ENCODE measurements around the gene PTBP2. TPM values are rescaled to one million over a fixed set of nuclear protein-coding genes. Genes with fewer than 3 reads are reported as not detected.

PTBP2 gene
- total and polyA plus RNA-seq, 2 experiments from 2014 or later, result 6.7 to 60.7 TPM

DNA sequence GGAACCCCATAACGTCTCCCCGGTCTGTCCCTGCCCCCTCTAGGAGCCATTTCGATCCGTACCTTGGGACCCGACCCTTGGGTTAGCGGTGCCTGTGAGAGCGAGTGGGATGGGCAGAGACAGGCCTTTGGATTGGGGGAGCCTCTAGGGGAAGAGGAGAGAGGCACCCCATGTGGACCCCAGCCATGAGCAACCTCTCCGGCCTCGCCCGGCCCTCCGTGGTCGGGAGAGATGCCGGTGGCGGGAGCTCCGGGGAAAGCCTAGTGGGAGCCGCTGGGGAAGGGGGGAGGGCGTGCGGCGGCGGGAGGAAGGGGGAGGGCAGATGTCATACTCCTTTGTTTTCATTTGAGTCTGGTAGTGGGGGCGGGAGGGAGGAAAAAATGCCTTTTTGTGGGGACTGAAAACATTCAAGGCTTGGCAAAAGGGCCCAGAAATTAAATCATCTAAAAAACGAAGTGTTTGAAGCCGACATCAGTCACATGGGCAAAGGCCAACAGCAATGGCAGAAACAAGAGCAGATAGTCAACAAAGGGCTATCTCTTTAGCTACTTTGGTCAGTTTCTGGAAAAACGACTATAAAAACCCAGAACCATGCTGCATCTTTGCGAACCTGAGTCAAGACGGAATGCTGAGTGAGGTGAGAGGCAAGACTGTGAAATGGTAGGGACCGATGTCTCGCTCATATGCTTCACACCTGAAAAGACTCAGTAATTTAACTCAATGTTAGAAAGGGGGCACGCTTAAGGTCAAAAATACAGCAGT is 758 bp downstream of the PTBP2 start:
- H3K36me3 ChIP-seq (replicated peaks; ENCODE audit: insufficient read depth, low read depth), result no peaks in the 10 kb centered on the region
- no peaks in the 10 kb centered on the region for H3K9me2 ChIP-seq (replicated peaks; ENCODE audit: insufficient read depth)
- H3K79me2 ChIP-seq, result peaks cover 56% of the 10 kb centered on the region
- peaks cover 14% of the 10 kb centered on the region for H3K4me1 ChIP-seq (ENCODE audit: insufficient read depth)
- H4K20me1 ChIP-seq (ENCODE audit: insufficient read depth, poor library complexity, severe bottlenecking), result peaks cover 1% of the 10 kb centered on the region
- peak overlapping the region; percentile 97 for H3K27ac ChIP-seq
- DNase-seq (ENCODE audit: low spot score), result peak; percentile 68
- TF ChIP-seq EZH2 (IDR thresholded peaks at IDR 0.05; ENCODE audit: borderline replicate concordance) (no peak), EZH2phosphoT487 (IDR thresholded peaks at IDR 0.05; ENCODE audit: low read depth, severe bottlenecking, unreplicated experiment) (no peak), CTCF (IDR thresholded peaks at IDR 0.05; ENCODE audit: poor library complexity) (no peak)
- no peaks in the 10 kb centered on the region for H3K27me3 ChIP-seq
- peak overlapping the region; percentile 73 for H2AFZ ChIP-seq
- WGBS (ENCODE audit: low lambda C conversion rate, missing lambda C conversion rate), result under 1% methylated on average over 16 of the region's 29 CpGs
- H3K4me3 ChIP-seq, result peak overlapping the region; percentile 93
- no peaks in the 10 kb centered on the region for H3K9me3 ChIP-seq (ENCODE audit: low read depth)
- peak overlapping the region; percentile 77 for H3K4me2 ChIP-seq

DNA sequence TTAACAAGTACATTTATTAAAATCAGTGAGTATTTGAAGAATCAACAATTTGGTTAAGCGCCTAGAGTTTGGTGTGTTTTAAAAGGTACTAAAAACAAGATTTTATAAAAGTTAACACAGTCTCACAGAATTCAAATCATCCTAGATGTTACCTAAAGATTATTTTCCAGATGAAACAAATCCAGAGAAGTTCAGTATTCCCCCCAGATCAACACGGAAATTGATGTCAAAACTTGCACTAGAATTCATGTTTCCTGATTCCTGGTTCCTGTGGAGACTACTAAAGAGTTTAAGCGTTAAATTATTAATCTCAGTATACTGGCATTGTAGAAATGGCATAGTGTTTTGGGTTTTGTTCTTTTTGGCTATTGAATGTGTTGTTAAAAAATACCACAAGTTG is 1.4 kb downstream of the PTBP2 start:
- peak overlapping the region; percentile 97 for H3K27ac ChIP-seq
- DNase-seq (ENCODE audit: low spot score), result no peak
- H2AFZ ChIP-seq, result no peak overlapping the region
- no peaks in the 10 kb centered on the region for H3K9me2 ChIP-seq (replicated peaks; ENCODE audit: insufficient read depth)
- 17% methylated on average over 3 of the region's 3 CpGs for WGBS (ENCODE audit: low lambda C conversion rate, missing lambda C conversion rate)
- H3K27me3 ChIP-seq, result no peaks in the 10 kb centered on the region
- peaks cover 14% of the 10 kb centered on the region for H3K4me1 ChIP-seq (ENCODE audit: insufficient read depth)
- H3K4me3 ChIP-seq, result peak overlapping the region; percentile 93
- no peaks in the 10 kb centered on the region for H3K9me3 ChIP-seq (ENCODE audit: low read depth)
- TF ChIP-seq EZH2 (IDR thresholded peaks at IDR 0.05; ENCODE audit: borderline replicate concordance), result no peak
- no peak for TF ChIP-seq CTCF (IDR thresholded peaks at IDR 0.05; ENCODE audit: poor library complexity)
- TF ChIP-seq EZH2phosphoT487 (IDR thresholded peaks at IDR 0.05; ENCODE audit: low read depth, severe bottlenecking, unreplicated experiment), result no peak
- H4K20me1 ChIP-seq (ENCODE audit: insufficient read depth, poor library complexity, severe bottlenecking), result peaks cover 4% of the 10 kb centered on the region
- H3K4me2 ChIP-seq, result peak overlapping the region; percentile 77
- H3K36me3 ChIP-seq (replicated peaks; ENCODE audit: insufficient read depth, low read depth), result no peaks in the 10 kb centered on the region
- H3K79me2 ChIP-seq, result peaks cover 62% of the 10 kb centered on the region

DNA sequence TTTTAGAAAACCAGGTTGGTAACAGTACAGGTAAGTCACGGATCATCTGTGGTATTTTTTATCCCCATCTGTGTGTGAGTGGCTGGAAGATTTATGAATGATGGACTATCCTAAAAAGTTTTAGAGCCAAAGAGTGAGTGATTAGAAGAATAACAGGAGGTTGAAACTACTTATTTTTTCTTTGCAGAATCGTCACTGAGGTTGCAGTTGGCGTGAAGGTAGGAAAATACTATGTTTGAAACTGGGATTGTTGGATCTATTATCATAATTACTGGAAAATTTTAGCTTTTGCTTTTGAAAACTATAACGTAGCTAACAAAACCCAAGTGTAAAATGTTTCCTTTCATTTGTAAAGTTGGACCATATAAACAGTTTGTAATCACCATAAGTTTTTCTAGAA is 1.8 kb downstream of the PTBP2 start:
- Histone ChIP-seq H4K20me1 (ENCODE audit: insufficient read depth, poor library complexity, severe bottlenecking) (peaks cover 8% of the 10 kb centered on the region), H3K4me2 (peak overlapping the region; percentile 77), H3K27me3 (no peaks in the 10 kb centered on the region), H3K79me2 (peaks cover 66% of the 10 kb centered on the region), H3K4me1 (ENCODE audit: insufficient read depth) (peaks cover 14% of the 10 kb centered on the region), H3K27ac (peak overlapping the region; percentile 97), H3K4me3 (peak overlapping the region; percentile 93), H3K9me2 (replicated peaks; ENCODE audit: insufficient read depth) (no peaks in the 10 kb centered on the region), H2AFZ (no peak overlapping the region), H3K36me3 (replicated peaks; ENCODE audit: insufficient read depth, low read depth) (no peaks in the 10 kb centered on the region), H3K9me3 (ENCODE audit: low read depth) (no peaks in the 10 kb centered on the region)
- WGBS (ENCODE audit: low lambda C conversion rate, missing lambda C conversion rate), result 40% methylated on average over 4 of the region's 4 CpGs
- TF ChIP-seq CTCF (IDR thresholded peaks at IDR 0.05; ENCODE audit: poor library complexity), result no peak
- TF ChIP-seq EZH2phosphoT487 (IDR thresholded peaks at IDR 0.05; ENCODE audit: low read depth, severe bottlenecking, unreplicated experiment), result no peak
- no peak for TF ChIP-seq EZH2 (IDR thresholded peaks at IDR 0.05; ENCODE audit: borderline replicate concordance)
- DNase-seq (ENCODE audit: low spot score), result no peak
